ENCODE results near the gene CRYBG2.

- TF ChIP-seq CTCF (IDR thresholded peaks at IDR 0.05; ENCODE audit: low read depth, low read length) (no peak), EZH2phosphoT487 (IDR thresholded peaks at IDR 0.05; ENCODE audit: low read depth) (no peak)
These were observed 7.5 kb downstream of the CRYBG2 start for GRCh38 chr1:26346274-26347033.

Measured in OCI-LY3 (cell line).